Mammary epithelial cell (primary cell): ENCODE measurements around the gene ANTXR1.

ENCODE experiments used
- CTCF ChIP-seq, 2 donors: IDR thresholded peaks in 1 of 2; conservative IDR thresholded peaks in 1 of 2; 2 replicates each; pipeline ENCODE4 v1.5.1; 2011 to 2012; ENCODE audit warnings: inconsistent platforms in 2 of 2, low read length in 2 of 2, mild to moderate bottlenecking in 2 of 2, control low read depth in 1 of 2, low read depth in 1 of 2; ENCODE audit not compliant: insufficient read depth in 1 of 2; ENCODE audit errors: extremely low read depth in 1 of 2
- EZH2 ChIP-seq: IDR thresholded peaks from 2 replicates; pipeline ENCODE4 v1.6.1; 2012; ENCODE audit warnings: low read length, inconsistent platforms, borderline replicate concordance

- no peak for TF ChIP-seq CTCF (conservative IDR thresholded peaks at IDR 0.05 in 1 of 2, IDR thresholded peaks at IDR 0.05 in 1 of 2; ENCODE audit: extremely low read depth in 1 of 2, insufficient read depth in 1 of 2, low read depth in 1 of 2, low read length in 2 of 2)
- TF ChIP-seq EZH2 = no peak
These were observed 1.2 kb downstream of the ANTXR1 start for GRCh38 chr2:69013840-69014821.
